DOHH2 (cell line): ENCODE data around the gene DMBT1.

Source experiments
- CTCF ChIP-seq: fragments of 200-600 bp; sonication (generic); IDR thresholded peaks from one replicate; pipeline ENCODE4 v1.5.1; 2014; ENCODE audit warnings: antibody characterized with exemption, mild to moderate bottlenecking, low read depth, low read length; ENCODE audit not compliant: poor library complexity, severe bottlenecking
- EZH2phosphoT487 ChIP-seq: fragments of 200-600 bp; sonication (generic); IDR thresholded peaks from 2 replicates; pipeline ENCODE4 v1.6.1; 2017; ENCODE audit warnings: borderline replicate concordance, mild to moderate bottlenecking, antibody characterized with exemption, low read length, moderate library complexity, mixed read lengths

GRCh38 chr10:122550983-122551382 lies 9.6 kb upstream of the DMBT1 start:
- TF ChIP-seq CTCF: no peak
- TF ChIP-seq EZH2phosphoT487: no peak
